ENCODE data around the gene MERTK. TPM values are rescaled to one million over a fixed set of nuclear protein-coding genes. Genes with fewer than 3 reads are reported as not detected.

The MERTK gene
- total RNA-seq, 4 donors from 2014 or later = 13.2 to 47.4 (median 32.3) TPM

DNA sequence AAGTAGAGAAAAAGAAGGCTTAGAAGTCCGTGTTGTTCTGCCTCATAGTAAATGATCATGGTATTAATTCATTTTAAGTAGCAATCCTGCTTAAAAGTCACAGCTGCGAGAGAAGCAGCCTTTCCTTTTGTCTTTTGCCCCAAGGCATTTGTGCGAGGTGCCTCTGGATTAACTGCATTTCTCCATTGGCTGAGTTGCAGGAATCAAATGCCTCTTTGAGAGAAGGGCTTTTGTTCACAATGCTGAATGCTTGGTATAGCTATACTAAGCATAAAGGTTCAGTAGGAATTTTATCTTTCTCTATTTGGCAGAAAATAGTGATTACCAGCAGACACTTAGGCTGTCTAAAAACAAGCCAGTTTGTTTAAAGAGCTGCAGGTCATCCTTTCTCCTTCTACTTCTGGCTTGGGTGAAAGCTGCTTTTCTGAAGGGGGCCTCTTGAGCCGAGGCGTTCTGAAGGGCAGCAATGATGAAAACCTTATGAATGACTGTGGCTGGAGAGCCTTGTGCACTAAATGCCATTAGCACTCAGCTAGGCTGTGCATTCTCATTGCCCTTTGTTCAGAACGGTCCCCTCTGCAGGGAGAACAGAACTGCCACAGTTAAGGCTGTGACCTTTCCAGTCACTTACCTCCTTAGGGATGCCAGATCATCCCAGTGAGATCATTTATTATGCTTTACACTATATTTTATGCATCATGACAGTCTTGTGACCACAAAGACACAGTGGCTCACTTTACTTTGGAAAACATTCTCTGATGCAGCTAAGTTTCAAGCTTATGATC is 87.9 kb downstream of the MERTK start:
- whole genome bisulfite sequencing, 2 donors (ENCODE audit: low coverage in 1 of 2) = 31 to 57% methylated on average over 6 of the region's 6 CpGs

DNA sequence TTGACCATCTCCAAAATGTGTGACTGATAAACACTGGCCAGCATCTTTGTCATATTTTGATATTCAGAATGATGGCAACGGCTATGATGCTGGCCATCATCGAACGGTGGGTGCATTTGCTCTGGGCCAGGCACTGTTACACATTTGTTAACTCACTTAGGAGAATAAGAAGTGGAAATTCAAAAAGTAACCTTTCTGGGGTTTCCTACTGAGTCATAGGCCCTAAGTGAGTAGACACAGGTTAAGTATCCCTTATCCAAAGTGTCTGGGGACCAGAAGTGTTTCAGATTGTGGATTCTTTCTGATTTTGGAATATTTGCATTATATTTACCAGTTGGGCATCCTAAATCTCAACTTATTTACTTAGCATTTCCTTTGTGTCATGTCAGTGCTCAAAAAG is 92.0 kb downstream of the MERTK start:
- Histone ChIP-seq H3K36me3 (peaks cover 0 to 92% of the 10 kb centered on the region in 2 donors), H3K9me3 (no peaks in the 10 kb centered on the region), H3K27ac (no peak overlapping the region), H3K4me3 (no peak overlapping the region), H3K27me3 (no peaks in the 10 kb centered on the region), H3K4me1 (no peaks in the 10 kb centered on the region)
- ATAC-seq = no peak
- TF ChIP-seq, protein P1, sequence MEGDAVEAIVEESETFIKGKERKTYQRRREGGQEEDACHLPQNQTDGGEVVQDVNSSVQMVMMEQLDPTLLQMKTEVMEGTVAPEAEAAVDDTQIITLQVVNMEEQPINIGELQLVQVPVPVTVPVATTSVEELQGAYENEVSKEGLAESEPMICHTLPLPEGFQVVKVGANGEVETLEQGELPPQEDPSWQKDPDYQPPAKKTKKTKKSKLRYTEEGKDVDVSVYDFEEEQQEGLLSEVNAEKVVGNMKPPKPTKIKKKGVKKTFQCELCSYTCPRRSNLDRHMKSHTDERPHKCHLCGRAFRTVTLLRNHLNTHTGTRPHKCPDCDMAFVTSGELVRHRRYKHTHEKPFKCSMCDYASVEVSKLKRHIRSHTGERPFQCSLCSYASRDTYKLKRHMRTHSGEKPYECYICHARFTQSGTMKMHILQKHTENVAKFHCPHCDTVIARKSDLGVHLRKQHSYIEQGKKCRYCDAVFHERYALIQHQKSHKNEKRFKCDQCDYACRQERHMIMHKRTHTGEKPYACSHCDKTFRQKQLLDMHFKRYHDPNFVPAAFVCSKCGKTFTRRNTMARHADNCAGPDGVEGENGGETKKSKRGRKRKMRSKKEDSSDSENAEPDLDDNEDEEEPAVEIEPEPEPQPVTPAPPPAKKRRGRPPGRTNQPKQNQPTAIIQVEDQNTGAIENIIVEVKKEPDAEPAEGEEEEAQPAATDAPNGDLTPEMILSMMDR (IDR thresholded peaks at IDR 0.05) = no peak
- TF ChIP-seq POLR2A (IDR thresholded peaks at IDR 0.05) = no peak
- TF ChIP-seq POLR2AphosphoS5 (IDR thresholded peaks at IDR 0.05) = no peak
- TF ChIP-seq EP300 (IDR thresholded peaks at IDR 0.05) = no peak
- 96 to 100% methylated on average over 3 of the region's 3 CpGs for WGBS, 2 donors (ENCODE audit: low coverage in 1 of 2)

More for the DNA sequence above, 87.9 kb downstream of the MERTK start:
- peaks cover 0 to 93% of the 10 kb centered on the region in 2 donors for H3K36me3 ChIP-seq
- H3K4me1 ChIP-seq = no peaks in the 10 kb centered on the region
- H3K9me3 ChIP-seq = no peaks in the 10 kb centered on the region
- no peak overlapping the region for H3K4me3 ChIP-seq
- TF ChIP-seq POLR2A (IDR thresholded peaks at IDR 0.05) (no peak), EP300 (IDR thresholded peaks at IDR 0.05) (no peak), POLR2AphosphoS5 (IDR thresholded peaks at IDR 0.05) (no peak)
- TF ChIP-seq, protein P1 (IDR thresholded peaks at IDR 0.05) = no peak
- H3K27me3 ChIP-seq = no peaks in the 10 kb centered on the region
- no peak for ATAC-seq
- no peak overlapping the region for H3K27ac ChIP-seq

DNA sequence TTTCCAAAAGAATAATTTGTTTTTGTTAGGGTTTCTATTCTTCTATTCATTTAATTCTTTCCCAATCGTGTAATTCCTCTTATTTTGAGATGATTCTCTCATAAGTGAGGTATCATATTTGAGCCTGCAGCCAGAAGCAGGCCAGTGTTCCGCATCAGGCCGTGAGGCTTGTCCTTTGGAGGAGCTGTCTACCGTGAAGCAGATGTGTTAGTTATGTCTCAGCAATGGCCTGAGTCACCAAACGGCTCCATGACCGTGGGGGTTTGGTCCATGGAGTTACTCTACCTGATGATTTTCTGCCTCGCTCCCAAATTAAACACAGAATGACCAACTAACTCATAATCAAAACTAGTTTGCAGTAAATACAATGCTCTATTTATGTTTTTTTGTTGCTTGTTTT is 92.4 kb downstream of the MERTK start:
- no peaks in the 10 kb centered on the region for H3K27me3 ChIP-seq
- H3K4me3 ChIP-seq = no peak overlapping the region
- H3K36me3 ChIP-seq = peaks cover 0 to 92% of the 10 kb centered on the region in 2 donors
- H3K4me1 ChIP-seq = no peaks in the 10 kb centered on the region
- no peak for ATAC-seq
- 91 to 94% methylated on average over 4 to 7 of the region's 7 CpGs for WGBS, 2 donors (ENCODE audit: low coverage in 1 of 2)
- no peak overlapping the region for H3K27ac ChIP-seq
- TF ChIP-seq, protein P1 (IDR thresholded peaks at IDR 0.05) = no peak
- H3K9me3 ChIP-seq = no peaks in the 10 kb centered on the region

GRCh38 chr2:111994042-111994441 is 95.6 kb downstream of the MERTK start:
- H3K4me3 ChIP-seq = no peak overlapping the region
- no peak overlapping the region for H3K27ac ChIP-seq
- ATAC-seq = no peak
- TF ChIP-seq, protein P1 (IDR thresholded peaks at IDR 0.05) = no peak
- TF ChIP-seq POLR2A (IDR thresholded peaks at IDR 0.05) = no peak
- no peak for TF ChIP-seq POLR2AphosphoS5 (IDR thresholded peaks at IDR 0.05)
- H3K9me3 ChIP-seq = no peaks in the 10 kb centered on the region
- H3K4me1 ChIP-seq = no peaks in the 10 kb centered on the region
- 78 to 96% methylated on average over 5 to 8 of the region's 8 CpGs for WGBS, 2 donors (ENCODE audit: low coverage in 1 of 2)
- peaks cover 0 to 94% of the 10 kb centered on the region in 2 donors for H3K36me3 ChIP-seq
- H3K27me3 ChIP-seq = no peaks in the 10 kb centered on the region

GRCh38 chr2:111995148-111995547 is 96.7 kb downstream of the MERTK start:
- no peak for ATAC-seq
- TF ChIP-seq POLR2A (IDR thresholded peaks at IDR 0.05) (no peak), POLR2AphosphoS5 (IDR thresholded peaks at IDR 0.05) (no peak)
- Histone ChIP-seq H3K4me1 (no peaks in the 10 kb centered on the region), H3K27ac (no peak overlapping the region), H3K27me3 (no peaks in the 10 kb centered on the region), H3K36me3 (peaks cover 0 to 92% of the 10 kb centered on the region in 2 donors), H3K4me3 (no peak overlapping the region), H3K9me3 (no peaks in the 10 kb centered on the region)
- 67 to 90% methylated on average over 4 to 5 of the region's 5 CpGs for WGBS, 2 donors (ENCODE audit: low coverage in 1 of 2)

All from gastroesophageal sphincter (tissue), 4 donors.